ENCODE data around the gene EMD.

GRCh38 chrX:154399527-154400368 is 20.7 kb downstream of the EMD start:
- no peak for TF ChIP-seq CTCF (conservative IDR thresholded peaks at IDR 0.05; ENCODE audit: low read depth, low read length)
- TF ChIP-seq EZH2 (IDR thresholded peaks at IDR 0.05; ENCODE audit: borderline replicate concordance, low read depth, low read length, poor library complexity, severe bottlenecking): no peak
